ENCODE data around the gene TFAP2B. TPM values are rescaled to one million over a fixed set of nuclear protein-coding genes. Genes with fewer than 3 reads are reported as not detected.

Gene TFAP2B
- total RNA-seq, 1 experiment from 2014 or later = not detected

GRCh38 chr6:50825375-50826036 is 6.8 kb downstream of the TFAP2B start:
- Histone ChIP-seq H4K91ac (ENCODE audit: insufficient read length, low read depth, low read length) (no peak overlapping the region), H3K79me2 (ENCODE audit: insufficient read depth, low read length) (no peaks in the 10 kb centered on the region), H3K14ac (ENCODE audit: insufficient read depth, low read length) (no peak overlapping the region), H3K9me3 (ENCODE audit: control insufficient read depth, low read depth, low read length) (no peaks in the 10 kb centered on the region), H2BK120ac (ENCODE audit: low read depth, low read length, poor library complexity, severe bottlenecking) (no peak overlapping the region), H3K27ac (ENCODE audit: insufficient read length, low read depth, low read length) (no peak overlapping the region), H2BK15ac (ENCODE audit: low read depth, low read length) (no peak overlapping the region), H3K9ac (ENCODE audit: extremely low read depth, insufficient read length, low read length) (no peak overlapping the region), H4K5ac (ENCODE audit: insufficient read length, low read depth, low read length) (no peak overlapping the region), H3K23me2 (ENCODE audit: insufficient read length, low read depth, low read length, poor library complexity, severe bottlenecking) (no peaks in the 10 kb centered on the region), H3K23ac (ENCODE audit: insufficient read length, low read depth, low read length) (no peak overlapping the region), H4K20me1 (ENCODE audit: control insufficient read depth, insufficient read depth, insufficient read length) (no peaks in the 10 kb centered on the region), H2AK5ac (ENCODE audit: insufficient read length, low read length) (no peak overlapping the region), H3K27me3 (ENCODE audit: insufficient read depth, low read length) (peaks cover 86% of the 10 kb centered on the region), H2BK12ac (ENCODE audit: insufficient read length, low read depth, low read length) (no peak overlapping the region), H3K18ac (ENCODE audit: insufficient read length, low read depth, low read length) (no peak overlapping the region), H3K79me1 (ENCODE audit: insufficient read depth, low read depth, low read length, poor library complexity, severe bottlenecking) (no peaks in the 10 kb centered on the region), H3K56ac (ENCODE audit: insufficient read length, low read depth, low read length) (no peak overlapping the region), H3T11ph (ENCODE audit: low read length) (no peak overlapping the region), H2AFZ (ENCODE audit: low read length) (no peak overlapping the region), H2BK5ac (ENCODE audit: insufficient read length, low read length) (no peak overlapping the region), H3K4ac (ENCODE audit: low read depth, low read length) (no peak overlapping the region), H3K4me2 (ENCODE audit: insufficient read depth, insufficient read length, low read length) (peak overlapping the region; percentile 23), H3K4me1 (ENCODE audit: insufficient read depth, low read length) (peaks cover 6% of the 10 kb centered on the region), H2BK20ac (ENCODE audit: low read depth, low read length, poor library complexity, severe bottlenecking) (no peak overlapping the region), H4K8ac (replicated peaks; ENCODE audit: insufficient read length, low read depth, low read length) (no peak overlapping the region)
- no CpG with 5 or more reads among the region's 16 CpGs for WGBS (ENCODE audit: extremely low coverage, insufficient read length, low lambda C conversion rate)
- Mint-ChIP-seq H3K36me3 (ENCODE audit: insufficient read depth in 1 of 3, low read depth in 3 of 3) (no peaks in the 10 kb centered on the region; a peak in 1 of 7 replicates), H3K27me3 (ENCODE audit: low read depth) (peaks cover 100% of the 10 kb centered on the region), H3K27ac (no peak overlapping the region), H3K9me3 (peaks cover 0 to 12% of the 10 kb centered on the region in 2 experiments; a peak in 2 of 5 replicates), H3K4me1 (peaks cover 52 to 78% of the 10 kb centered on the region in 2 experiments), H3K4me3 (peak overlapping the region in 1 of 2 experiments; percentile 23; a peak in 4 of 5 replicates)
- DNase-seq = peak; percentile 53
- TF ChIP-seq CTCF (conservative IDR thresholded peaks at IDR 0.05) = no peak

Measured in H9 (cell line).